Caki2 (cell line): ENCODE results near the gene GSTM2. TPM values are rescaled to one million over a fixed set of nuclear protein-coding genes. Genes with fewer than 3 reads are reported as not detected.

ENCODE experiments used
- DNase-seq: peaks from one replicate; pipeline ENCODE4 v3.0.0-alpha.2; 2015; ENCODE audit warnings: low read depth
- in situ Hi-C: cut with HindIII; loops from 2 replicates; pipeline ENCODE4 v1.10.0; 2016; ENCODE audit warnings: low sequenced_read_pairs, low pct_unique_long_range_greater_than_20kb, mixed read lengths
- total RNA-seq: library from RNA; depleted of rRNA; stranded (reverse); fragments of >200 nt; shearing (Covaris generic); gene quantifications from 2 replicates; pipeline ENCODE4 v1.2.3, GENCODE V29; 2014; ENCODE audit warnings: low replicate concordance; rRNA removed

GSTM2 gene
- total RNA-seq, 1 experiment from 2014 or later = 0.61 TPM

DNA sequence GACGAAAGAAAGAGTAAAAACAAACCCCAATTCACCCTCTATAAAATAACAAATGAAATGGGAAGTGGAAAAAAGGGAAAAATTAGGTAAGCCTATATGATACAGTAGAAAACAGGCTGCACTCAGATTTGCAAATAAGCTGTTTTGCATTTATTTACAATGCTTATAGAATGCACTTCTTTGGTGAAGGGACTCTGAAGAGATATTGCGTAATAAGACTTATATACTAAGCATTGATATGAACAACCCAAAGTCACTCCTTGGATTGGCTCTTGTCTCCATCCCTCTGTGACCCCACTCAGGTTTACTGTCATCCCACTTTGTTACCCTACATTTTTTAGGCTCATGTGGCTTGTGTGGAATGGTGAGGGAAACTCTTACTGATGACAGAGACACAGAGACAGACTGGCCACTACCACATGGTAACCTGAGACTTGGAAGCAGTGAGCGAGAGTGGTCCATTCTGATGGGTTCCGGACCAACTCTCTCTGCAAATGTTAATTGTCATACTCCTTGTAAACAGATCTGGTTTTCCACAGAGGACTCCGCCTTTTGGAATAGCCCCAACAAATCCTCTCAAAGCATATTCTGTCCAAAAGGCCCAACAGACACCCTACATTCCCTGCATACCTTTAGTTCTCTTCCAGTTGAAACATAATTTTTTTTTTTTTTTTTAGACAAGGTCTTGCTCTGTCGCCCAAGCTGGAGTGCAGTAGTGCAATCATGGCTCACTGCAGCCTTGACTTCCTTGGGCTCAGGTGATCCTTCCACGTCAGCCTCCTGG, 55.2 kb downstream of the GSTM2 start:
- in situ Hi-C loops = no loop called here
- DNase-seq = peak; percentile 70

Other genes with a start within 250 kb of the GSTM2 start
- 106 and 108 TPM in 2 replicates for gene PSMA5, start 241.6 kb upstream of the GSTM2 start, total RNA-seq
- not detected in 2 replicates for gene SYPL2, start 201.5 kb upstream of the GSTM2 start, total RNA-seq
- 1.5 and 2.8 TPM in 2 replicates for gene ATXN7L2, start 184.2 kb upstream of the GSTM2 start, total RNA-seq
- 0.32 and 1.9 TPM in 2 replicates for gene CYB561D1, start 174.0 kb upstream of the GSTM2 start, total RNA-seq
- 0.51 and 3.4 TPM in 2 replicates for gene AMIGO1, start 158.3 kb upstream of the GSTM2 start, total RNA-seq
- not detected in 2 replicates for gene GPR61, start 128.2 kb upstream of the GSTM2 start, total RNA-seq
- gene GNAI3, start 119.4 kb upstream of the GSTM2 start, total RNA-seq = 5.0 and 6.7 TPM in 2 replicates
- not detected in 2 replicates for gene GNAT2, start 48.4 kb upstream of the GSTM2 start, total RNA-seq
- gene AMPD2, start 48.2 kb upstream of the GSTM2 start, total RNA-seq = 131 and 135 TPM in 2 replicates
- gene GSTM4, start 12.0 kb upstream of the GSTM2 start, total RNA-seq = 13.6 and 21.7 TPM in 2 replicates
- not detected in 2 replicates for gene GSTM1, start 19.8 kb downstream of the GSTM2 start, total RNA-seq
- gene GSTM5, start 44.2 kb downstream of the GSTM2 start, total RNA-seq = not detected in 2 replicates
- gene GSTM3, start 73.0 kb downstream of the GSTM2 start, total RNA-seq = 90.4 and 119 TPM in 2 replicates
- gene EPS8L3, start 95.9 kb downstream of the GSTM2 start, total RNA-seq = not detected in 2 replicates
- gene CSF1, start 242.8 kb downstream of the GSTM2 start, total RNA-seq = 13.8 and 42.1 TPM in 2 replicates